Keratinocyte (primary cell): ENCODE measurements around the gene CHRNA1. TPM values are rescaled to one million over a fixed set of nuclear protein-coding genes. Genes with fewer than 3 reads are reported as not detected.
A peak's percentile ranks its signal among the peaks of the same experiment; 100 is the strongest.

Experiments
- DNase-seq: peaks from one replicate; pipeline ENCODE4 v3.0.0-alpha.2; 2011; ENCODE audit warnings: low read depth, missing footprints, low spot score
- FAIRE-seq: peaks from 2 replicates; lab custom pipeline; 2011; peaks lifted over from hg19 to GRCh38; lab: Jason Lieb, UNC
- H2AFZ ChIP-seq: 2 replicates; pipeline ENCODE4 v1.6.0; 2012; ENCODE audit warnings: low read length, control low read depth, inconsistent platforms; ENCODE audit not compliant: control insufficient read depth
- H3K27ac ChIP-seq: 2 replicates; pipeline ENCODE4 v1.5.1; 2011; ENCODE audit warnings: low read length; ENCODE audit not compliant: control insufficient read depth, insufficient read depth
- H3K27me3 ChIP-seq: 3 replicates; pipeline ENCODE4 v1.6.0; 2011; ENCODE audit warnings: low read length; ENCODE audit not compliant: control insufficient read depth, insufficient read depth; ENCODE audit errors: extremely low read depth
- H3K36me3 ChIP-seq, 2 experiments: 2 replicates in 1 of 2; 3 replicates in 1 of 2; pipeline ENCODE4 v1.5.1; 2011; ENCODE audit warnings: low read length in 2 of 2, mild to moderate bottlenecking in 1 of 2; ENCODE audit not compliant: control insufficient read depth in 2 of 2, insufficient read depth in 2 of 2; ENCODE audit errors: extremely low read depth in 1 of 2
- H3K4me1 ChIP-seq: 3 replicates; pipeline ENCODE4 v1.5.1; 2011; ENCODE audit warnings: low read length; ENCODE audit not compliant: control insufficient read depth, insufficient read depth; ENCODE audit errors: extremely low read depth
- H3K4me2 ChIP-seq: 3 replicates; pipeline ENCODE4 v1.6.0; 2011; ENCODE audit warnings: low read depth, low read length; ENCODE audit not compliant: control insufficient read depth, insufficient read depth; ENCODE audit errors: extremely low read depth
- H3K4me3 ChIP-seq, 3 experiments: fragments of 200-600 bp in 1 of 3; sonication (generic) in 1 of 3; 2 replicates in 2 of 3; 3 replicates in 1 of 3; pipeline ENCODE4 v1.5.1; 2011 to 2016; ENCODE audit warnings: low read length in 3 of 3, mild to moderate bottlenecking in 3 of 3, control low read depth in 2 of 3, inconsistent platforms in 1 of 3, low read depth in 1 of 3, mixed read lengths in 1 of 3, mixed run types in 1 of 3, moderate library complexity in 1 of 3; ENCODE audit not compliant: control insufficient read depth in 2 of 3, insufficient read depth in 2 of 3; ENCODE audit errors: extremely low read depth in 1 of 3
- H3K79me2 ChIP-seq: 2 replicates; pipeline ENCODE4 v1.6.0; 2012; ENCODE audit warnings: low read length; ENCODE audit not compliant: control insufficient read depth, insufficient read depth
- H3K9ac ChIP-seq: 3 replicates; pipeline ENCODE4 v1.6.0; 2011; ENCODE audit warnings: low read length; ENCODE audit not compliant: control insufficient read depth, insufficient read depth; ENCODE audit errors: extremely low read depth
- H3K9me1 ChIP-seq: 3 replicates; pipeline ENCODE4 v1.6.0; 2011; ENCODE audit warnings: low read length; ENCODE audit not compliant: control insufficient read depth, insufficient read depth; ENCODE audit errors: extremely low read depth
- H3K9me3 ChIP-seq: 2 replicates; pipeline ENCODE4 v1.5.1; 2012; ENCODE audit warnings: low read depth, low read length; ENCODE audit not compliant: control insufficient read depth
- H4K20me1 ChIP-seq: 3 replicates; pipeline ENCODE4 v1.6.0; 2011; ENCODE audit warnings: low read length; ENCODE audit not compliant: control insufficient read depth, insufficient read depth; ENCODE audit errors: extremely low read depth
- EZH2 ChIP-seq: IDR thresholded peaks from one replicate; pipeline ENCODE4 v1.6.1; 2012; ENCODE audit warnings: inconsistent platforms, mild to moderate bottlenecking, low read length, moderate library complexity
- dilution Hi-C: fragments of 300-500 bp; cut with MboI; formaldehyde crosslinking; loops from one replicate; pipeline ENCODE4 v1.7.0; 2020; ENCODE audit warnings: low sequenced_read_pairs; ENCODE audit not compliant: extremely low pct_ligation_motif_present
- polyA plus RNA-seq, 5 experiments: library from polyadenylated mRNA; depleted of rRNA in 3 of 5; stranded (reverse) in 3 of 5; stranded (forward) in 1 of 5; unstranded in 1 of 5; fragments of >200 nt; gene quantifications; 1 replicate in 1 of 5; 2 replicates in 3 of 5; 3 replicates in 1 of 5; pipeline versions ENCODE4 v1.2.1 to v1.2.3, GENCODE V29; 2011 to 2012; ENCODE audit warnings: missing spikeins in 2 of 5, low read depth in 1 of 5, low replicate concordance in 1 of 5
- TF ChIP-seq, protein P1 (sequence below), 3 experiments: IDR thresholded peaks in 1 of 3; conservative IDR thresholded peaks in 1 of 3; optimal IDR thresholded peaks in 1 of 3; 2 replicates in 2 of 3; 3 replicates in 1 of 3; pipeline versions ENCODE3 to v1.5.1; 2011; ENCODE audit warnings: low read length in 3 of 3, mild to moderate bottlenecking in 3 of 3, moderate library complexity in 2 of 3, control low read depth in 1 of 3, inconsistent platforms in 1 of 3; ENCODE audit not compliant: insufficient read depth in 2 of 3; ENCODE audit errors: extremely low read depth in 1 of 3

The CHRNA1 gene
- polyA plus RNA-seq, 1 donor (not counting 4 experiments of a cell fraction or from before 2014, with no cell fraction given) = not detected

DNA sequence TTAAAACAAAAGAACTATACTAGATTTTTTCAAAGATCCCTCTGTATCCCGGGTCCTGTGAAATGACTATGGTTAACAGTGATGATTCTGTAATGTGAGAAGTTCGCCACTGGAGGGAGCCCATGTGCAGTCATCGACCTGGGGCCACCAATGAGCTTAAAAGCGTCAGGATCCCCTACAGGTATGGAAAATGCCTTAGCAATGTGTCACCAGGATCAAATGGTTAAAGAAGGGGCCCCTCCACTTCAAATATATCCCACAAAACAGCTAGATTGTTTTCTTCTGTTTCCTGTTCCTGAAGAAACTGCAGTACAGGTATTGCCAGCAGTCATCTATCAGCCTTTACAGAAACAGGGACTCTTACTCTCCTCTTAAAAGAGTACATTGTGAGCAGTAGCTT lies 15.3 kb downstream of the CHRNA1 start:
- TF ChIP-seq, protein P1, sequence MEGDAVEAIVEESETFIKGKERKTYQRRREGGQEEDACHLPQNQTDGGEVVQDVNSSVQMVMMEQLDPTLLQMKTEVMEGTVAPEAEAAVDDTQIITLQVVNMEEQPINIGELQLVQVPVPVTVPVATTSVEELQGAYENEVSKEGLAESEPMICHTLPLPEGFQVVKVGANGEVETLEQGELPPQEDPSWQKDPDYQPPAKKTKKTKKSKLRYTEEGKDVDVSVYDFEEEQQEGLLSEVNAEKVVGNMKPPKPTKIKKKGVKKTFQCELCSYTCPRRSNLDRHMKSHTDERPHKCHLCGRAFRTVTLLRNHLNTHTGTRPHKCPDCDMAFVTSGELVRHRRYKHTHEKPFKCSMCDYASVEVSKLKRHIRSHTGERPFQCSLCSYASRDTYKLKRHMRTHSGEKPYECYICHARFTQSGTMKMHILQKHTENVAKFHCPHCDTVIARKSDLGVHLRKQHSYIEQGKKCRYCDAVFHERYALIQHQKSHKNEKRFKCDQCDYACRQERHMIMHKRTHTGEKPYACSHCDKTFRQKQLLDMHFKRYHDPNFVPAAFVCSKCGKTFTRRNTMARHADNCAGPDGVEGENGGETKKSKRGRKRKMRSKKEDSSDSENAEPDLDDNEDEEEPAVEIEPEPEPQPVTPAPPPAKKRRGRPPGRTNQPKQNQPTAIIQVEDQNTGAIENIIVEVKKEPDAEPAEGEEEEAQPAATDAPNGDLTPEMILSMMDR (optimal IDR thresholded peaks at IDR 0.05 in 1 of 3, IDR thresholded peaks at IDR 0.05 in 1 of 3, conservative IDR thresholded peaks at IDR 0.05 in 1 of 3; ENCODE audit: extremely low read depth in 1 of 3, insufficient read depth in 2 of 3, low read length in 3 of 3) = peak; percentile 72 to 83 (median 78)
- no peak for TF ChIP-seq EZH2
- no peaks in the 10 kb centered on the region for H3K36me3 ChIP-seq
- H3K4me3 ChIP-seq = no peak overlapping the region
- H2AFZ ChIP-seq = no peak overlapping the region
- no peaks in the 10 kb centered on the region for H3K9me1 ChIP-seq
- dilution Hi-C loops = no loop called here
- H3K9ac ChIP-seq = no peak overlapping the region
- no peaks in the 10 kb centered on the region for H3K79me2 ChIP-seq
- no peaks in the 10 kb centered on the region for H4K20me1 ChIP-seq
- FAIRE-seq = peak; percentile 67
- DNase-seq = peak; percentile 75
- H3K4me2 ChIP-seq = peak overlapping the region; percentile 42
- no peaks in the 10 kb centered on the region for H3K9me3 ChIP-seq
- no peaks in the 10 kb centered on the region for H3K27me3 ChIP-seq
- H3K27ac ChIP-seq = no peak overlapping the region
- peaks cover 5% of the 10 kb centered on the region for H3K4me1 ChIP-seq

DNA sequence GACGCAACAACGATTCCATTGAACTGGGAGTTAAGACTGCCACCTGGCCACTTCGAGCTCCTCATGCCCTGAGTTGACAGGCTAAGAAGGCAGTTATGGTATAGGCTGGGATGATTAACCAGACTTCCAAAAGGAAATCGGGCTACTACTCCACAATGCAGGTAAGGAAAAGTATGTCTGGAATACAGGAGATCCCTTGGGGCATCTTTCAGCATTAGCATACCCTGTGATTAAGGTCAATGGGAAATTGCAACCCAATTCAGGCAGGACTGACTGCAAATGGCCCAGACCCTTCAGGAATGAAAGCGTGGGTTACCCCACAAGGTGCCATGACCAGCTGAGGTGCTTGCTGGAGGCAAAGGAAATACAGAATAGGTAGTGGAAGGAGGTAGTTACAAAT lies 19.1 kb downstream of the CHRNA1 start:
- no peak overlapping the region for H3K4me2 ChIP-seq
- H3K4me1 ChIP-seq = peaks cover 5% of the 10 kb centered on the region
- H3K27me3 ChIP-seq = no peaks in the 10 kb centered on the region
- dilution Hi-C loops = no loop called here
- no peaks in the 10 kb centered on the region for H4K20me1 ChIP-seq
- no peak overlapping the region for H2AFZ ChIP-seq
- DNase-seq = no peak
- H3K9me1 ChIP-seq = no peaks in the 10 kb centered on the region
- H3K79me2 ChIP-seq = no peaks in the 10 kb centered on the region
- H3K27ac ChIP-seq = no peak overlapping the region
- TF ChIP-seq EZH2 = no peak
- TF ChIP-seq, protein P1 (optimal IDR thresholded peaks at IDR 0.05 in 1 of 3, IDR thresholded peaks at IDR 0.05 in 1 of 3, conservative IDR thresholded peaks at IDR 0.05 in 1 of 3; ENCODE audit: extremely low read depth in 1 of 3, insufficient read depth in 2 of 3, low read length in 3 of 3) = no peak
- FAIRE-seq = no peak
- H3K9me3 ChIP-seq = no peaks in the 10 kb centered on the region
- no peak overlapping the region for H3K9ac ChIP-seq
- no peak overlapping the region for H3K4me3 ChIP-seq
- H3K36me3 ChIP-seq = no peaks in the 10 kb centered on the region
